Inflammatory macrophage (primary cell): ENCODE data around the gene IFI35.
A peak's percentile ranks its signal among the peaks of the same experiment; 100 is the strongest.
"Not testable (repeated sequence)": the region's sequence is repeated elsewhere in the genome, so short reads cannot be mapped to it uniquely, and the experiment has no call there.

Experiments used
- DNase-seq, 2 donors: peaks; one replicate each; pipeline ENCODE4 v3.0.0-alpha.2; 2020 to 2022

IFI35 gene

DNA sequence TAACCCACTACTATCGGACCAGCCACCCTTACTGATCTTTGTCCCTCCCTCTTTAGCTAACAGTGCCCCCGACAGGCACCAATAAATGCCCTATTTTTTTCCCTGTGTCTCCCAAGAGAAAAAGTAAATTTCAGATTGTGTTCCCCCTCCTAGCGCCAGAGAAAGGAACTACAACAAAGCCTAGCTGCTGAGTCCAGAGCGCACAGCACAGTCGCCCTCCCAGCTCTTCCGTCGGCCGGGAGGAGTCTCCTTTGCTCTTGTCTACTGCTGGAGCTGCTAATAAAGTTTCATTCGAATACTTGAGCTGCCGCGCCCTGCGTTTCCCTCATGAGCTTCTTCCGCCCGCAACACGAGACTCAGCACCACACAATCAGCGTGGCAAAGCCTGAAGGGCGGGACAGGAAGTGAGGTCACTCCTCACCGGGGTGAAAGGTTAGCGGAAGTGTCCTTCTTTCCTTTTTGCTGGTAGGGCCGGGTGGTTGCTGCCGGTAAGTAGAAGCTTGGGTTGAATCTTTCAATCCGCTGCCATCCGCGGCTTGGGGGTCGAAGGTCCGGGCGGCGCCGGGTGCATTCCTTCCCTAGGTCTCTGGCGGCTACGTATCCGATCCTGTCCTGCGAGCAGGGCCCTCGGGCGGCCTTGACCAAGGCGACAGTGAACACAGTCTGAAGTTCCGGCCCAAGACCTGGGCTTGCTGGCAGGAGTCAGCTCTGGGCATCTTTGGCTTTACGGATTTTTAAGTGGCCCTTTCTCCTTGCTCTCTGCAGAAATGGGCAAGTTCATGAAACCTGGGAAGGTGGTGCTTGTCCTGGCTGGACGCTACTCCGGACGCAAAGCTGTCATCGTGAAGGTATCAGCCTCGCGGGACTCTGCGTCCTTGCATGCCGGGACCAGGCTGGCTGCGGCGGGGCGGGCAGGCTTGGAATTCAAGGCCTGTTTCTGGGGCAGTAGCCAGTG lies 8.3 kb upstream of the IFI35 start, which contains the start of gene RPL27:
Gene RPL27, plus strand, starts transcription at position 436 of the 955 bp plus-strand sequence. Its CDS starts 332 bp downstream, at position 768.
- DNase-seq: peak; percentile 100

DNA sequence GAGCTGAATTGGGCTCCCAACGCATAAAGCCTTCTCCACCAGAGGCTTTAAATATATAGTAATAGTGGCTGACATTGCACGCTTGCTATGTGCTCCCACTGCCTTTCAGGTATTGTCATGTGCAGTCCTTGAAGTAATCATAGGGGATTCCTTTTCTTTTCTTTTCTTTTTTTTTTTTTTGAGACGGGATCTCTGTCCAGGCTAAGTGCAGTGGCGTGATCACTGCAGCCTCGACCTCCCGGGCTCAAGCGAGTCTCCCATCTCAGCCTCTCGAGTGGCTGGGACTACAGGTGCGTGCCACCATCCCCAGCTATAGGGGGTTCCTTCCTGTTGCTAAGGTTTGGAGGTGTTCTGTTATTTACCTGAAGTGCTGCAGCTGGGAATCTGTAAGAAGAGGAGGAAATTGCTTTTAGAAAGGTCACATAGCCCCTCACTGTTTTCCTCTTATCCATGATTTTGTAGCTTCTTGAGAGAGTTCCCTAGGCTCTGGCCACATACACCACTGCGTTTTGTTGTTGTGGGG lies 7.5 kb upstream of the IFI35 start:
- no peak for DNase-seq

DNA sequence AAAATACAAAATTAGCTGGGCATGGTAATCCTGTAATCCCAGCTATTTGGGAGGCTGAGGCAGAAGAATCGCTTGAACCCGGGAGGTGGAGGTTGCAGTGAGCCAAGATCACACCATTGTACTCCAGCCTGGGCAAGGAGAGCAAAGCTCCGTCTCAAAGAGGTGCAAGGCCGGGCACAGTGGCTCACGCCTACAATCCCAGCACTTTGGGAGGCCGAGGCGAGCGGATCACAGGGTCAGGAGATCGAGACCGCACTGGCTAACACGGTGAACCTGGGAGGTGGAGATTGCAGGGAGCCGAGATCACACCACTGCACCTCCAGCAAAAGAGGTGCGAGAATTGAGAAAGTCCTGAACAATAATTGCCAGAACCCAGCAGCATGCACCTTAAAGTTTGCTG lies 5.7 kb upstream of the IFI35 start:
- not testable (repeated sequence) for DNase-seq

DNA sequence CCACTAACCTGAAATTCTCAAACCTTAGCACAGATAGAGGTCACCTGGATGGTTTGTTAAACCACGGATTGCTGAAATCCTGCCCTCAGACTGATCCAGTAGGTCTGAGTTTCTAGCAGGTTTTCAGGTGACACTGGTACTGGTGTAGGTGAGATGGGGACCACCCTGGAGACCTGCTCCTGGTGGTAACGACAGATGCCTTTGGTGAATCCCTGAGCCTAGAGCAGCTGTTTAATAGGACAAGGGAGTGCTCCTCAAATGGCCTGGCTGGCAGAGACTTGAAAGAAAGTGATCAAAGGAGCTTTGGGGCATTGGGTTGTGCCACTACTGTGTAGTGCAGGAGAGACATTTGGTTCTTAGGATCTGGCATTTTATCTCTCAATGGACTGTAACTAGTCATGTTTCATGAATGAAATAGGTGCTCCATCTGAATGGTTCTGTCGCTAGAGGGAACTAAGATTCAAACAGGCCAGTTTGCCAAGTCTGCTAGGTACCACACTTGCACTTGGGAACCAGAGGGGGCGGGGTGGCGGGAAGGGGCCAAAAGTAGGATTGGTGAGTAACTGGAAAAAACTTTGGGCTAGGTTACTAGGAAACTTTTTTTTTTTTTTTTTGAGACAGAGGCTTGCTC lies 2.9 kb upstream of the IFI35 start:
- no peak for DNase-seq

DNA sequence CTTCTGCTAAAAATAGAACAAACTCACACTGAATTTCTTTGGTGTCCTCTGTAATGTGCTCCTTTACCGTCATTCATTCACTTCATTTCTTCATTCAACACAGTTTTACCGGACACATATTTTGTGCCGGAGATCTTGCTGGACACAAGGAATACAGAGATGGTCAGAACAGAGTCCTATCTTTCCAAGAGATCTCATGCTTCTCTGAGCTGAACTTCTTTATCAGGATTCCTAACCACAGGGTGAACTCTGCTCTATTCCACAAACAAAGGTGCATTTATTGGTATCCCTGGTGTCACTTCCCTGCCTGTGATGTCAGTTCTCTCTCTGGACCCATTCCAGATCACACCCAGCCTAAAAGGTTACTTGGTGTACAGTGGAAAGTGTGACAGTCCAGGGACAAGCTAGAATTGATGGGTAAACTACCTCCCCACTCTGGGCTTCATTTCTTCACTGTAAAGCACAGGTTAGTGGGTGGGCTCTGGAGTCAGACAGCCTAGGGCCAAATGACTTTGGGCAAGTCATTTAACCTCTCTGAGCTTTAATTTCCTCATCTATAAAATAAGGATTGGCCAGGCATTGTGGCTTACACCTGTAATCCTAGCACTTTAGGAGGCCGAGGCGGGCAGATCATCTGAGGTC lies 4.2 kb downstream of the IFI35 start:
- no peak for DNase-seq

DNA sequence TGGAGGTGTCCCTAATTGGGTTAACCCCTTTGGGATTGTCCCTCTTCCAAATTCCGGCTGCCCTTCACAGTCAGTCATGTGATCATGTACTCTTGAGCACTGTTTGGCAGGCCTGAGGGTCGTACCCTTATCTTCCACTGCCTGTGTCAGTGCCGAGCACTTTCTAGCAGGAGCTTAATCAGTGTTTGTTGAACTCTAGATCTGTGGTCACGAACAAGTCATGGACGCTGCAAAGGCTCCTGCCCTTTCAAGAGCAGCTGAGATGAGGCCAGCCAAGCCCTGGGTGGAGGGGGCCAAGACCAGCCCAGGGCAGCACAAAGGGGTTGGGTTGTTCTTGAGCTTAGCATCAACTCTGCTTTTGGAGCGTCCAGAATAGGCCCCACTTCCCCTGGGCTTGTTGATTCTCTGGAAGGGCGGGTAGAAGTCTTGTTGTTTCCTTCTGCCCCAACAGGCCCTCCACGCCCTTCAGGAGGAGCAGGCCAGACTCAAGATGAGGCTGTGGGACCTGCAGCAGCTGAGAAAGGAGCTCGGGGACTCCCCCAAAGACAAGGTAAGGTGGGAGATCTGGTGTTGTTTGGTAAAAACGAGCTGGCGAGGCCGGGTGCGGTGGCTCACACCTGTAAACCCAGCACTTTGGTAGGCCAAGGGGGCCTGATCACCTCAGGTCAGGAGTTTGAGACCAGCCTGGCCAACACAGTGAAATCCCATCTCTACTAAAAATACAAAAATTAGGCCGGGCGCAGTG lies 5.3 kb downstream of the IFI35 start:
- DNase-seq: no peak

DNA sequence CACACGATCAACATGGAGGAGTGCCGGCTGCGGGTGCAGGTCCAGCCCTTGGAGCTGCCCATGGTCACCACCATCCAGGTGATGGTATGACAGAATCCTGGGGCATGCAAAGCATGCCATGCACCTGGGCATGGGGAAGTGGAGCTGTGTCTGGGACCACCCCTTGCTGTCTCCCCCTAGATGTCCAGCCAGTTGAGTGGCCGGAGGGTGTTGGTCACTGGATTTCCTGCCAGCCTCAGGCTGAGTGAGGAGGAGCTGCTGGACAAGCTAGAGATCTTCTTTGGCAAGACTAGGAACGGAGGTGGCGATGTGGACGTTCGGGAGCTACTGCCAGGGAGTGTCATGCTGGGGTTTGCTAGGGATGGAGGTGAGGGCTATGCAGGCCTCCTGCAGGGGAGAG lies 6.7 kb downstream of the IFI35 start:
- no peak for DNase-seq

DNA sequence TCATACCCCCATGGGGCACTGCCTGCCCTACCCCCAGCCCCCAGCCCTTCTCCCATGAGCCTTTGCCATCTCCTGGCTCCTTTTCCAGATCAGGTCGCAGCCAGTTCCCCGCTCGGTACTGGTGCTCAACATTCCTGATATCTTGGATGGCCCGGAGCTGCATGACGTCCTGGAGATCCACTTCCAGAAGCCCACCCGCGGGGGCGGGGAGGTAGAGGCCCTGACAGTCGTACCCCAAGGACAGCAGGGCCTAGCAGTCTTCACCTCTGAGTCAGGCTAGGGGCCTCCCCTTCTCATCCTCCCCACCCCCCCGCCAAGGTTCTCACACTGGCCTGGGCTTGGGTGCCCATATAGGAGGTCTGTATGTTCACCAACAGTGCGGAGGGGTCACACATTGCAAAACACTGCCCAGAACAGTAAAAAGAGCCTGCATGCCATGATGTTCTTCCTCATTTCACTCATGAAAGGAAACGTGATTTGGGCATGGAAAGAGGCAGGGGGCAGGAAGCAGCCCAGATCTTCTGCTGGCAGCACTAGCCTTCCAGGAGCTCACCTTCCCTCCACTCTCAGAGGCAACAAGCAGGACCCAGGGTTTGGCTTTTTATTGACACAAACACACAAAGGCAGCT lies 7.5 kb downstream of the IFI35 start:
- peak in 1 of 2 donors; percentile 31 for DNase-seq

DNA sequence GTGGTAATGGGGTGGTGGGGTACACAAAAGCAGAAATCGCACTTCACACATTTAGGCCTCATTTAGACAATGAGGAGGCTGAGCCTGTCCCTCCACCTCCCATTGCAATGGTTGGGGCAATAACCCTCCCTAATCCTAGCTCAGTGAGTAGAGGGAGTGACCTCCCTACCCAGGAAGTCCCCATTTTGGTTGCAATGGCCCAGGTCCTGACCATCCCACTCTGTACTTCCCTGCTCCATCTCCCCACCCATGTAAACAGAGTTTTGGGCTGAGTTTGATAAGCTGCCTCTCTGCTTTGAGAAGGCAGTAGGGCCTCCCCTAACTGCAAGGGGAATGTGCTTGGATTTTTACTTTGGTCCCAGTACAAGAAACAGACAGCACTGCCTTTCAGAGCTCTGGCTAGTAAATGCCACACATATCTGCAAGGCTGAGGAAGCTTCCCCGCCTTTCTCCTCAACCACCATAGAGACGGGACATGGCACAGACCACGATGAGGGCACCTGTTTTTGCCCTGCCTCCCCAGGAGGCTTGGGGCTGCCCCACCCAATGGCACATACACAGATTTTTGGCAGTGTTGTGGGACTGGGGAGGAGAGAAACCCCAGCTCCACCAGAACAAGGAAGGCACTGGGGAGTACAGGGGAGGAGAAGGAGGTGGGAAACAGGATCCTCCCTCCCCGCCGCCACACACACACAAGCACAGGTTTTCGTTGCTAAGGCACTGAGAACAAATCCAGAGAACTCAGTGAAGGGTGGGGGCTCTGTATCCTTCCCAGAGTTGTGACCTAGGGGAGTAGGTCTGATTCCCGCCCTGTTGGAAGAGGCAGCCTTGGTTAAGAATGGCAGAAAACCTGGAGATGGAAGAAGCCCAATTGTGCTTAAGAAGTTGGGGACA lies 8.3 kb downstream of the IFI35 start:
- DNase-seq: no peak

DNA sequence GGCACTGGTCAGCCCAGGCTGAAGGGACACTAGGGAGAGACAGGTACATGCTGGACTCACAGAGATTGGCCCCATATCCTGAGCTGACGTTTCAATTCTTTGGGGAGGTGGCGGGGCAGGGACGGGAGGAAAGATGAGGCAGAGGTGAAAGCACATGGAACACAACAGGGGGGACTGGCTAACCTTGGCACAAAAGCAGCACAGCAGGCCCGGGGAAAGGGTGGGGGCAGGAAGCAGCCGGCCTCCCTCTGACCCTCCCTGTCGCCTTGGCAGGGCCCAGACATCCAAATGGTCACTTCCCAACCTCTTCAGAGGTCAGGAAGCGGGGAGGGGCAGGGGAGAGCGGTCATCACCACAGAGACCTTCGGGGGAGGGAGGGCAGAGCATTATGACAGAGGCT lies 9.0 kb downstream of the IFI35 start:
- no peak for DNase-seq

DNA sequence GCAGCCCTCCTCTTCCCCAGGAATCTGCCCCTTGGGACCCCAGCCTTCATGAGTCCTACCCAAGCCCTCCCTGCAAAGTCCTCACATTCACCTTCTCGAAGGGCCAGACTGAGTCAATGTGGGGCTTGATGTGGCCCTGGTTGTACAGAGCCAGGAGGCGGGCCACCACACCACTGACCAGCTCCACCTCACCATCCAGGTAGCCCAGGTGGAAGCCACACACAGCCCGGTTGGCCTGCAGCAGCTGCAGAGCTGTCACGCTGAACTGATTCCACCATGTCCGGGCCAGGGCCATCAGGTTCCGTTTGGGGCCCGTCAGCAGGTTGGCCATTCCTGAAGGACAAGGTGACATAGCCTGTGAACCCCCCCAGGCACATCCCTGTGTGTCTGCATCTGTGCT lies 9.6 kb downstream of the IFI35 start:
- DNase-seq: no peak

DNA sequence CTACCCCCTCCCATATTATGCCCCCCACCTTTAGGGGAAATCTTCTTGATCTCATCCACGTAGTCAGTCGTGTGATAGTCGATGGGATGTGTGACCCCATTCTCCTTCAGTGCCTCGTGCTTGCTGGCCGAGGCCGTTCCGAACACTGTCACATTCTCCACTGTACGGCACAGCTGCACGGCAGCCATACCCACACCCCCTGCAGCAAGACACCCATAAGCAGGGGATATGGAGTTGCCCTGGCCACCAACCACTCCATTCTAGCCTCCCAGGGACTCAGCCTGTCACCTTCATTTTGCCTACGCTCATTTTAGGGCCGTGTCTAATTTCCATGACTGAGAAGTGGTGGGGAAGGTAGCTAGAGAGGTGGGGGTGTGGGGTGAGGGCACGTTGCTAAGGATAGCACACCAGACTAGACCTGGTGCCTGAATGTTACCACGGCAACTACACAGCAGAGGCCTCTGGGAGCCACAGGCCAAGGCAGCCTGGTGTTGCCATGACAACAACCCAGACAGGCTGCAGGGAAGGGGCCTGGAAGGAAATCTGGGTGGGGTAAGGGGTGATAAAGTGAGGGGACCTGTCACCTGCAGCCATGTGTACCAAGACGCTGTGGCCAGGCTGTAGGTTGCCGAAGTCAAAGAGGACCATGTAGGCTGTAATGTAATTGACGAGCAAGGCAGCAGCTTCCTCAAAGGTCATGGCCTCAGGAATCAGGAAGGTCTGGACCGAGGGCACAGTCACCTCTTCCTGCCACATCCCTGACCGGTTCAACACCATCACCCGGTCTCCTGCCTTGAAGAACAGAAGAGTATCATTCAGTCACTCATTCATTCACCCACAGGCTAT lies 11.6 kb downstream of the IFI35 start:
- peak; percentile 55 to 58 for DNase-seq

DNA sequence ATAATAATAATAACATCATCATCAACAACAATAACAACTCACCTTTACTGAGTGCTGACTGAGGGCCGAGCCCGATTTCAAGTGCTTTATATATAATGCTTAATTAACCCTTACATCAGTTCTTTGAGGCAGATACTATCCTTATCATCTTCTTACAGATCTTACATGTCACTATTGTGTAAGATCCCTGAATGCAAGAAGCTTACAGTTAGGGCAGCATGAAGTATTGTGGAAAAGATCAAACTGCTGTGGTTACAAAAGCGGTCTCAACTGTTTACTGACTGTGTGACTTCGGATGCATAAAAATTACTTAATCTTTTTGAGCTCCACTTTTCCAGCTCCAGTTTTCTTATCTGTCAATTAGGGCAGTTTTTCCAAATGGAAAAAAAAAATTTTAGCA lies 12.3 kb downstream of the IFI35 start:
- DNase-seq: peak in 1 of 2 donors; percentile 54

DNA sequence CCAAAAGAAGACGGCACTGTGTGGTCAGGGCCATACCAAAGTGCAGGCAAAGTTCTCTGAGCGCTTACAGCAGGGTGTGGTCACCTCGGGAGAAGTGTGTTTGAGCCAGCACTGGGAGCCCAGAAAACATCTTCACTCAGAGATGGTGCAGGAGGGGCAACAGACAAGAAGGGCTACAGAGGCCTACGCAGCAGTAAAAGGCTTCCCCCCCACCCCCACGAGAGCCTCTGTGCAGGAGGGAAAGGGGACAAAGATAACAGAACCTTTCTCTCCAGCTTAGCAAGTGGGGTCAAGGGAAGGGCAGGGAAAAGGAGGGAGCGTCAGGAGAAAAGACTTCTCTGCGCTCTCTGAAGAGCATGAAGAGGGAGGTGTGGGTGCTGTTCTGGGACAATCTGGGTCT lies 12.8 kb downstream of the IFI35 start:
- DNase-seq: no peak

DNA sequence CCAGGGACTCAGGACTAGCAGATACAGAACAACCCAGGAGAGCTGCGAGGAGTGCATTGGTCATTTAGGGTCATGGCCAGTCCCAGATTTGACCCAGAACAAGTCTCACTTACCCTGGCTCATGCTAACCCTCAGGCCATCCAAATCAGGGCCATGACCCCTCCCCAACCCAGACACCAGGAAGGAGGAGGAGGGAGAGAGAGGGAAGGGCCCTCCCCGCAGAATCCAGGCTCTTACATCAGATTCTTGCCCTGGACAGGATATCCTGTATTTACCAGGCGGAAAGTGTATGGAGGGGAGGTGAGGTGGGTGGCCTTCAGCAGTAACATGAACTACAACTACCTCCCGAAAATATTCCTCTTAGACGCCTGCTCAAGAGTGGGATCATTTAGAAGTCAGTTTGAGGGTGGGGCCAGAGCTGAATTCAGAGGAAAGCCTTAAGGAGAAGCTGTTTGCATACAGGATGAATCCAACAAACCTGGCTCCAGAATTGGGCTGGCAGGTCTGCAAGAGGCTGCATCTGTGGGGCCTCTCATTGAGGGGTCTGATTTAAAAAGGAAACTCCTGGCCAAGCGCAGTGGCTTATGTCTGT lies 13.5 kb downstream of the IFI35 start:
- DNase-seq: peak in 1 of 2 donors; percentile 31

DNA sequence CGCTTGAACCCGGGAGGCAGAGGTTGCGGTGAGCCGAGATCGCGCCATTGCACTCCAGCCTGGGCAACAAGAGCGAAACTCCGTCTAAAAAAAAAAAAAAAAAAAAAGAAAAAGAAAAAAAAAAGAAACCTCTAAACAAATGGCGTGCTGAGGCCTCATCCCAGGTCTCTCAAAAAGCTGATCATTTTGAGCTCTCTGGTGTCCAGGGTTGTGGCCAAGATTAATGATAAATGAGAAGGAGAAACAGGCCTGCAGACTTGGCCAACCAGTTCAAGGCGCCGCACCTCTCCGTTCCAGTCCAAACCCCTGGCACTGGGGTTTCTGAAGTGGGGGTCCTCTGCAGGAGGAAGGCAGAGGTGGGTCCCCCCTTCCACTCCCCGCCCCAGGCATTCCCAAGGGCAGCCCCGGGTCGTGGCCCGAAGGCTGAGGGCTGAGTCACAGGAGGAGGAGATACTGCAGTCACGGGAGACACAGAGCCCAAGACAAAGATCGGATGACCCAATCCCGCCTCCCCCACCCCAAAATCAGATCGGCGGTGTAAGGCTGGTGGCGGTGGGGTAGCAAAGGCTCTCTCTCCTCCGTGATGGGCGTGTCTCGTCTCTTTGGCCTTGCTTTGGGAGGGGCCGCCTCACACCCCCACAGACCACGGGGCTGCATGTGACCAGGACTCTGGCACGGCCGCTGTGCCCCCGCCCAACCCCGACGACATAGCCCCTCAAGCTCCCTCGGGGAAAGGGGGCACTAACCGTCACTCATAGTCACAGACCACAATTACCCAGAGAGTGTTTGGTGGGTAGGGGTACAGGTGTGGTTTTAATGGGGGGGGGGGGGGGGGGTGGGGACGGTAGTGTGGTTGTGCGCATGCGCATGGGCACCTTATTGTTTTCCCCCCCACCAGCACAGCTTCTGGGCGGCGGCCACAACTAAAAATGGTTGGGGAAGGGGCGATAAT lies 14.5 kb downstream of the IFI35 start:
- DNase-seq: peak; percentile 86 to 92

DNA sequence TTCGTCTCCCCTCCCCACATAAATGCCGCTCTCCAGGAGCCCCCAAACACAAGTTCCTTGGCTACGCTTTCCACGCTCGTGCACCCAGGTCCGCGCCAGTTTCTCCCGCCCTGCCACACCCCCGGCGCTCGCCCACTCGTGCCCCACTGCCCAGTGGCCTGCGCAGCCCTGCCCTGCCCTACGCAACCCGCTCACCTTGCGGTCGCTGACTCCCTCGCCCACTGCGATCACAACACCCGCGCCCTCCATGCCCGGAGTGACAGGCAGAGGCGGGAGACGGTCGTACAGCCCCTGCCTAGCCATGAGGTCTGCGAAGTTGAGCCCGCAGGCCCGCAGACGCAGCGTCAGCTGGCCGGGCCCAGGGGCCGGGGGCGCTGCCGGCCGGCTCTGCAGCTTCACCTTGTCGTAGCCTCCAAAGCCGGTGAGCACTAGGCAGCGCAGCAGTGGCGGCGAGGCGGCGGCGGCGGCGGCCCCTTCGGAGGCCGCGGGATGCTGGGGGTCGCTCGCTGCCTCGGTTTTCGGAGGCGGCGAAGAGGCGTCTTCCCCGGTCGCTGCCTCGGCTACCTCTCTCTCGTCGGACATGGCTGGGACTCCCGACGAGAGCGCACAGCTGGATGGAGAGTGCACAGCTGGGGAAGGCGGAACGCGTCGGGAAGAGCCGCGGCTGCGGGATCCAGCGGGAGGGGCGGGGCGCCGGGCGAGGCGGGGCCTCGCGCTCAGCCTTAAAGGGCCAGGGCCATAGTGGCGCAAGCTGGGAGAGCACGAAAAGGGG lies 15.3 kb downstream of the IFI35 start, which contains the start of gene VAT1:
Gene VAT1, minus strand, starts transcription at position 645 of the 772 bp plus-strand sequence. Its CDS starts 63 bp downstream, at position 582.
- peak; percentile 78 to 86 for DNase-seq
